Epithelial cell of esophagus (primary cell): ENCODE results near the gene BTN2A1.

Experiments
- DNase-seq: peaks from one replicate; pipeline ENCODE4 v3.0.0; 2010; ENCODE audit warnings: low read depth
- H3K4me3 ChIP-seq: 2 replicates; pipeline ENCODE4 v1.5.1; 2011; ENCODE audit warnings: mild to moderate bottlenecking, low read length, control low read depth
- TF ChIP-seq, protein P1 (sequence below): IDR thresholded peaks from 2 replicates; pipeline ENCODE4 v1.5.1; 2011; ENCODE audit warnings: low read depth, mild to moderate bottlenecking, low read length, control low read depth, inconsistent platforms; ENCODE audit not compliant: insufficient read depth; ENCODE audit errors: missing control alignments

BTN2A1 gene

DNA sequence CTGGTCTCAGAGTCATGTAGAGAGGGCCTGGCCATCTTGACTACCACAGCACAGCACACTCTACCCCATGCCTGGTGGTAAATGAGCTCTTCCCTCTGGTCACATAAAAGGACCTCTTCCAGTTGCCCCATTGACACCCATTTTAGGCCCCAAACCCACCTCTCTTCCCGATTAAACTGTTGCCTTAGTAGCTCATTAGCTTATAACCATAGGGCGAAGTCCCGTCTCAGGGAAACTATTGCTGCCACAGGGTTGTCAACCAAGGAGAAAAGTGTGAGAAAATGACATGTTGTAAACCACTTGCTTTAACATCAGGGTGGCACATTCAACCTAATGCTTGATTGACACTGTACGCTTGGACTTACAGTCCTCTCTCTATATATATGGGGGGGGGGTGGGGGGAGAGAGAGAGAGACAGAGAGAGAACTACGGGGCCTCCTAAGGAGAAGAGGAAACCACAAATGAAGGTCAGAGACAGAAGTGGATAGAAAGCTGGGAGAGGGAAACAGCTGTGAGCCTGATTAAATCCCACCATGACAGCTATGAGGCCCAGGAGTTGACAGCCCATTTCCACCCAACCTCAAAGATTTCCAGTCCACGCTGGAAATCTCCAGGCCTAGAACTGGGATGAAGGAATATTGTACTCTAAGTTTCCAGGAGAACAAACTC is 27.5 kb downstream of the BTN2A1 start:
- no peak for DNase-seq
- TF ChIP-seq, protein P1, sequence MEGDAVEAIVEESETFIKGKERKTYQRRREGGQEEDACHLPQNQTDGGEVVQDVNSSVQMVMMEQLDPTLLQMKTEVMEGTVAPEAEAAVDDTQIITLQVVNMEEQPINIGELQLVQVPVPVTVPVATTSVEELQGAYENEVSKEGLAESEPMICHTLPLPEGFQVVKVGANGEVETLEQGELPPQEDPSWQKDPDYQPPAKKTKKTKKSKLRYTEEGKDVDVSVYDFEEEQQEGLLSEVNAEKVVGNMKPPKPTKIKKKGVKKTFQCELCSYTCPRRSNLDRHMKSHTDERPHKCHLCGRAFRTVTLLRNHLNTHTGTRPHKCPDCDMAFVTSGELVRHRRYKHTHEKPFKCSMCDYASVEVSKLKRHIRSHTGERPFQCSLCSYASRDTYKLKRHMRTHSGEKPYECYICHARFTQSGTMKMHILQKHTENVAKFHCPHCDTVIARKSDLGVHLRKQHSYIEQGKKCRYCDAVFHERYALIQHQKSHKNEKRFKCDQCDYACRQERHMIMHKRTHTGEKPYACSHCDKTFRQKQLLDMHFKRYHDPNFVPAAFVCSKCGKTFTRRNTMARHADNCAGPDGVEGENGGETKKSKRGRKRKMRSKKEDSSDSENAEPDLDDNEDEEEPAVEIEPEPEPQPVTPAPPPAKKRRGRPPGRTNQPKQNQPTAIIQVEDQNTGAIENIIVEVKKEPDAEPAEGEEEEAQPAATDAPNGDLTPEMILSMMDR, result no peak
- no peak overlapping the region for H3K4me3 ChIP-seq

DNA sequence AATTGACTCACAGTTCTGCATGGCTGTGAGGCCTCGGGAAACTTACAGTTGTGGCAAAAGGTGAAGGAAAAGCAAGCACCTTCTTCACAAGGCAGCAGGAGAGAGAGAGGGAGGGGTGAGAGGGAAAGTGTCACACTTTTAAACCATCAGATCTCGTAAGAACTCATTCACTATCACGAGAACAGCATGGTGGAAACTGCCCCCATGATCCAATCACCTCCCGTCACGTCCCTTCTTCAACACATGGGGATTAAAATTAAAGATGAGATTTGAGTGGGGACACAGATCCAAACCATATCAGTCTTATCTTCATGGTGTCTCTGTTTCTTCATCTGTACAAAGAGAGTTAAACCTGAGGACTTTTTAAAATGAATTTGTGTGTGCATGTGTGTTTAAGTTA is 28.6 kb downstream of the BTN2A1 start:
- TF ChIP-seq, protein P1, result no peak
- H3K4me3 ChIP-seq, result no peak overlapping the region
- DNase-seq, result no peak

DNA sequence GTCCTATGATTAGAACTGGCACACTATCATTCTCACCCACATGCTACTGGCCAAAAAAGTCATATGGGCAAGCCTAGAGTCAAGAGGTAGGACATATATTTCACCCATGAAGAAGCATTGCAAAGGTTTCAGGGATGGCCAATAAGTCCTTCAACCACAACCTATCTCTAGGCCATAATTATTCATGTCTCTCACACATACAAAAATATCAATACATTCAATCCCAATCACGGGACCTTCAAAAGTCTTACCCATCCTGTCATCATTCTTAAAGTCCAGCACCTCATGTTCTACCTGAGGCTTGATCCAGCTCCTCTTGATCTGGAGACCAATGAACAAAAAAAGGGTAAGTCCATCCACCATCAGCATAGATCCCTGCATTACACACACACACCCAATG is 29.7 kb downstream of the BTN2A1 start:
- no peak for DNase-seq
- TF ChIP-seq, protein P1, result no peak

DNA sequence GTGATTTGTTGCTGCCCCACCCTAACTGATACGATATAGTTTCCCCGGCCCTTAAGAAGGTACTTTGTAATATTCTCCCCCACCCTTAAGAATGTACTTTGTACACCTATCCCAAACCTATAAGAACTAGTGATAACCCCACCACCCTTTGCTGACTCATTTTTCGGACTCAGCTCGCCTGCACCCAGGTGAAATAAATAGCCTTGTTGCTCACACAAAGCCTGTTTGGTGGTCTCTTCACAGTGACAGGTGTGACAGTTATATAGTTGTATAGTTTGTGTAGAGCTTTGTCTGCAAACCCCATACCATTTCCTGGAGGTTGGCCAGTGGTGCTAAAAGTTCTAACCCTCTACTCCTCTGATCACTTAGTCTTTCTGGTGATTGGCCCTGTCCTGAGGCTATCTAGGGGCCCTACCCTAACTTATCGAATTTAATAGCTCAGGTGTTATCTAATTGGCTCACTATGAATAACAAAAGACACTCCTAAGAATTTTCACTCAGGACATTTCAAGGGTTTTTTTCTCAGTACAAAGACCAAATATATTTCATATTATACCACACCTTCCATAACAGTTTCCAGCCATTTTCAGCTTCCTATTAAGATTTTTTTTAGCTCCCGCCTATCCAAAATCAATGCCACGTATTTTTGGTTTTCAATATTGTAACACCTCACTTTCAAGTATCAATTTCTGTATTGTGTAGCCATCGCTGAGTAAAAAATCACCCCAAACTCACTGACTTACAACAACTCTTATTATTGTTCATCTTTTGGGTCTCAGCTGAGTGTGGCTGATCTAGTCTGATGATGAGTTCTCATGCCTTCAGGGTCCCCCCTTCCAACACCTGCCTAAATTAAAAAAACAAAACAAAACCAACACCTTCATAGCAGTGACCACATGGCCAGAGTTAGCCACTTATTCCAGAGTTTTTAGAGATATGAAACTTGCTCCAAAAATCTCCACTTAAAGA is 32.5 kb downstream of the BTN2A1 start:
- no peak overlapping the region for H3K4me3 ChIP-seq
- no peak for DNase-seq
- TF ChIP-seq, protein P1, result no peak

More for the DNA sequence above, 29.7 kb downstream of the BTN2A1 start:
- no peak overlapping the region for H3K4me3 ChIP-seq

DNA sequence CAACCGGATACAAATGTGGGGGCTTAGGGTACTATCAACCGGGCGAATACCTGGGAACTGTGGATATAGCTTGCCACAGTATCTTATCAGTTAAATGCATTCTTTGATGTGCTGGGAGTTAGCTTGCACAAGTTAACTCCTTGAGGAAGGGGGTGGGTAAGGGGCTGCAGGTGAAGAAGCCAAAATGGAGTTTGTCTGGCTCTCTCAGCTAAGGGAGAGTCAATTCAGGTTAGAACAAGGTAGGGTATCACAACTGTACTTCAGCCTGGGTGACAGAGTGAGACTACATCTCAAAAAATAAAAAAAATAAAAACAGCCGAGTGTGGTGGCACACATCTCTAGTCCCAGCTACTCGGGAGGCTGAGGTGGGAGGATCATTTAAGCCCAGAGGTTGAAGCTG is 33.8 kb downstream of the BTN2A1 start:
- TF ChIP-seq, protein P1, result no peak
- no peak for DNase-seq
- H3K4me3 ChIP-seq, result no peak overlapping the region

DNA sequence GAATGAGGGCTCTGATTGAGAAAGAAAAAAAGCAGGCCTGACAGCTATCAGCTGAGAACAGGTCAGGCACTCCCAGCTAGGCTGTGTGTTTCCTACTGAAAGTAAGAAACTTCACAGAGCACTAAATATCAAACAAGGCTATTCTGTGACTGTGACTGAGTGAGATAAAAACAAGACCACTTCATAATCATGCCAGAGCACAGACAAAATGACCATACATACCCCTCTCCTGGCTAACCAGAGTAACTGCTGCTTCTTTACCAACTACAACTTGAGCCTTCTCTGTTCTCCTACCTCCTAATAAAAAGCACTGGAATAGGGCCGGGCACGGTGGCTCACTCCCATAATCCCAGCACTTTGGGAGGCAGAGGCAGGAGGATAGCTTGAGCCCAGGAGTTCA is 35.5 kb downstream of the BTN2A1 start:
- no peak overlapping the region for H3K4me3 ChIP-seq
- no peak for DNase-seq
- TF ChIP-seq, protein P1, result peak; percentile 2
